ENCODE results near the gene TGFB2.

The TGFB2 gene

DNA sequence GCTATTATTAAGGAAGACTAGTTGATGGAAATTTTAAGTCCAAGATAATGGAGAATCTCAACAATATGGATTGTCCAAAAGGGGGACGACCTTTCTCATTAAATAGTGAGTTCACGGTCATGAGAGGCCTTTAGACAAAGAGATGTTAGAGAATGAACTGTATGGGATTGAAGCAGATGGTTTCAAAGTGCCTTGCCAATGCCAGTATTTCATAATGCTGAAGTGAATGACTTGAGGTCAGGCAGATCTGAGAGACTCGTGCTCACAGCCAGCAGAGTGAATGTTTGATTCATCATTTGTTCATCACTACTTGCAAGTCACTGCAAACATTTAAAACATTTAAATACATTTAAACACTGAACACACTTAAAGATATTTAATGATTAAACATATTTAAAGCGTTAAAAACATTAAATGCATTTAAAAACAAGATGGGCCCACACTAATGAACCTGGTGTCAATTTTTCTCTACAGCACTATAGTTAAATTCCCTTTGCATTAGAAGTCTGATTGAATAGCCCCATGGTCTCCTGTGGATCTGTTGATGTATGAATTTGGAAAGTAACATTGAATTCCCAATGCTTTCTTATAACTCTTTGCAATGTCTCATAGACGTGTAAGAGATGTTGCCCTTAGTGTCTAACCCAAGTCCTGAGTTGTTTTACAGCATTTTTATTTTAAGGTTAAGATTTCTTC, 80.7 kb downstream of the TGFB2 start:
- DNase-seq (ENCODE audit: low read depth, low spot score), result no peak

- no peak for DNase-seq (ENCODE audit: low read depth, low spot score)
These were observed 81.2 kb downstream of the TGFB2 start for GRCh38 chr1:218426343-218426657.

GRCh38 chr1:218429301-218429700, 84.2 kb downstream of the TGFB2 start:
- DNase-seq (ENCODE audit: low read depth, low spot score), result no peak

DNA sequence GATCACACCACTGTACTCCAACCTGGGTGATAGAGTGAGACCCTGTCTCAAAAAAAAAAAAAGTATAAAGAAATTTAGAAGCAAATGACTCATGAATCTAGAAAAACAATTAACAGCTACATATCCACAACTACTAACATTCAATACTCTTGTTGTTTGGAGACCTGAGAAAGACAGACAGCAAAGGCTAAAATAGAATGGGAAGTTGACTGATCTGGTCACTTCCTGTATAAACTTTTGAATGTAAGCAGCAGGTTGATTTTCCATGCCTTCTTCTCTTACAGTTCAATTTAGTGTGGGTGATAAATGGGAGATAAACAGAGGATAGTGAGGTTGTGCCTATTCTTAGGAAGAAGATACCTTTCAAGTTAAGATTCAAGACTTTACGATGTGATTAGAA, 85.2 kb downstream of the TGFB2 start:
- DNase-seq (ENCODE audit: low read depth, low spot score), result no peak

GRCh38 chr1:218430822-218431221, 85.7 kb downstream of the TGFB2 start:
- DNase-seq (ENCODE audit: low read depth, low spot score), result no peak

- DNase-seq (ENCODE audit: low read depth, low spot score), result no peak
These were observed 86.3 kb downstream of the TGFB2 start for GRCh38 chr1:218431476-218431875.

DNA sequence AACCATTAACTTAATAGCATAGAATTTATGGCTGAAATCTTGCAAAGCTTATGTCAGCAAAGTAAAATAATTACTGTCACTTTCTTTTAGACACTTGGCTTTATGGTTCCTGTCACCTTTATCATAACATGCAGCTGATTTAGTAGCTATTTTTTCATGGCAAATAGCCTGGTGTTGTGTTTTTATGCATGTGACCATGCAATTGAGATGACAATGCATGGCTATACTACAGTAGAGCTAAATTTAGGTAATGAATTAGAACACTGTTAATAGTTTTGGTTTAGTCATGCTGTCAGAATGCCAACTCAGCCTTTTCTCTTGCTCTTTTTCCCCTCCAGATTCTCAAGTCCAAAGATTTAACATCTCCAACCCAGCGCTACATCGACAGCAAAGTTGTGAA, 88.6 kb downstream of the TGFB2 start:
- no peak for DNase-seq (ENCODE audit: low read depth, low spot score)

GRCh38 chr1:218435528-218435927, 90.4 kb downstream of the TGFB2 start:
- no peak for DNase-seq (ENCODE audit: low read depth, low spot score)

DNA sequence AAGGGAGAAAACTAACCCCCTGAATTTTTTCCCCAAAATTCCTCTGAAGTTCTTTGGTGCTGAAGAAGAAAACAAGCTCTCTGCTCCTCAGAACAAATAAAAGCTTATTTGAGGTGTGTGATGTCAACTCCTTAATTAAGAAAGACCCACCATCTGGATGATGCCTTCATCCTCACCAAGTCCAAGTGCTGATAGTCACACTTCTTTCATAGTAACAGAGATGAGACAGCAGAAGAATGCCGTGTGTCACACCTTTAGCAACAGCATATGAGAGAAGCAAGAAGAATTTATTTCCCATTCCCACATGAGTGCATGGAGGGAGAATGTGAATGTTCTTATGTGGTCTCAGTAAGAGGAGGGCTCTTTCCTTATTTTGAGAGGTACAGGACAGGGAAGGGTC, 91.2 kb downstream of the TGFB2 start:
- DNase-seq (ENCODE audit: low read depth, low spot score), result no peak

DNA sequence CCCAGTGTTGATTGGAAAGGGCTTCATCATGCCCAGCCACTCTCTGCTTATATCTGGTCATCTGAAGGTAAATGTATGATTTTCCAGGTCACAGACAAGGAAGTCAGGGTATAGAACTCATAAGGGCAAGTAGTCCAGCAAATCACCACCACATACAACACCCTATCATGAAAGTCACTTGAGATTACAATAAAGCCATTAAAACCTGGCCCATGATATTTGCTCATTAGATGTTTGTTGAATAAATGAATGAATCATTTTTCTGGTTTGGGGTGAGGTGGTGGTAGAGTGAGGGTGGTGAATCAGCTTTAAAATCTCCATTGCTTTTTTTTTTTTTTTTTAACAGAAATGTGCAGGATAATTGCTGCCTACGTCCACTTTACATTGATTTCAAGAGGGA, 91.9 kb downstream of the TGFB2 start:
- DNase-seq (ENCODE audit: low read depth, low spot score), result no peak

- DNase-seq (ENCODE audit: low read depth, low spot score), result no peak
These were observed 94.6 kb downstream of the TGFB2 start for GRCh38 chr1:218439541-218440295.

GRCh38 chr1:218443255-218443654, 98.1 kb downstream of the TGFB2 start:
- no peak for DNase-seq (ENCODE audit: low read depth, low spot score)

GRCh38 chr1:218444173-218444572, 99.0 kb downstream of the TGFB2 start:
- DNase-seq (ENCODE audit: low read depth, low spot score), result no peak

DNA sequence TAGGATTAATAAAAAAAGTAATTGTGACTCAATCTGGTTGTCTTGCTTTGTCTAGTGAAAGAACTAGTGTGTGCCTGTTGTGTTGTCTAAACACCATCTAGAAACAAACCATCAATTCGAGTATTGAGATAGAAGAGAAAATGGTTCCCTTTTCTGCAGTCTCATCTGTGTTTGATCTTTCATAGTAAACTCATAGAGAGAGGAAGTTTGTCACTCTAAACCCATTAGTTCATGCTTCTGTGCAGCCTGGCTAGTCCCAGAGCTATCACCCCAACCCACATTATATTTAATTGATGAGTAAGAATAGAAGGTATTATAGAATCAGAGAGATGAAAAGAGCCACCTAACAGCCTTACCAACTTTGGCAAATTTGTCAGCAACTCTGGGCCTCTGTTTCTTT, 99.5 kb downstream of the TGFB2 start:
- no peak for DNase-seq (ENCODE audit: low read depth, low spot score)

- no peak for DNase-seq (ENCODE audit: low read depth, low spot score)
These were observed 102.0 kb downstream of the TGFB2 start for GRCh38 chr1:218447010-218447689.

- no peak for DNase-seq (ENCODE audit: low read depth, low spot score)
These were observed 106.3 kb downstream of the TGFB2 start for GRCh38 chr1:218451415-218451814.

DNA sequence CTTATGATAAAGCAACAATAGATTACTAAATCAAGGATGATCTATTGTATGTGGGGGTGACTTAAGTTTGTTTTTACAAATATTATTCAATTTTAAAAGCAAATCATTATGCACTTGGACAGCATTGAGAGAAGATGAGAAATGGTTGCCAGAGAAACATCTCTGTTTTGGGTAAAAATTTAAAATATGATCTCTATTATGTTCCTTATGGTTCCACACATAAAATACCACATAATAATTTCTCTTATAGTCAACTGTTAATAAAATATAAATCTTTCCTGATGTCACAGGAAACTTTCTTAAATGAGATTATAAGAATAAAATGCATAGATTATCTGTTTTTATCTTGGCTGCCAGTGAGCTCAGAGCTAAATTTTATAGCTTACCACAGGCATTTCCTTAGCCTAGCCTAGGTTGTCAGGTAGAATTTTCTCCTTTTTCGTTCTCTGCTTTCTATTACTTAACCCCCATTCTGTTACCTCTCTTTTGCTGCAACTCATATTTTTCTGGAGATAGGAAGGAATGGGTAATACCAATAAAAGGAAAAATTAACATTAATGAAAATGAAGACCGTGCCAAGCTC, 109.7 kb downstream of the TGFB2 start:
- no peak for DNase-seq (ENCODE audit: low read depth, low spot score)

- no peak for DNase-seq (ENCODE audit: low read depth, low spot score)
These were observed 111.3 kb downstream of the TGFB2 start for GRCh38 chr1:218456444-218456843.

- DNase-seq (ENCODE audit: low read depth, low spot score), result no peak
These were observed 114.3 kb downstream of the TGFB2 start for GRCh38 chr1:218459450-218459849.

DNA sequence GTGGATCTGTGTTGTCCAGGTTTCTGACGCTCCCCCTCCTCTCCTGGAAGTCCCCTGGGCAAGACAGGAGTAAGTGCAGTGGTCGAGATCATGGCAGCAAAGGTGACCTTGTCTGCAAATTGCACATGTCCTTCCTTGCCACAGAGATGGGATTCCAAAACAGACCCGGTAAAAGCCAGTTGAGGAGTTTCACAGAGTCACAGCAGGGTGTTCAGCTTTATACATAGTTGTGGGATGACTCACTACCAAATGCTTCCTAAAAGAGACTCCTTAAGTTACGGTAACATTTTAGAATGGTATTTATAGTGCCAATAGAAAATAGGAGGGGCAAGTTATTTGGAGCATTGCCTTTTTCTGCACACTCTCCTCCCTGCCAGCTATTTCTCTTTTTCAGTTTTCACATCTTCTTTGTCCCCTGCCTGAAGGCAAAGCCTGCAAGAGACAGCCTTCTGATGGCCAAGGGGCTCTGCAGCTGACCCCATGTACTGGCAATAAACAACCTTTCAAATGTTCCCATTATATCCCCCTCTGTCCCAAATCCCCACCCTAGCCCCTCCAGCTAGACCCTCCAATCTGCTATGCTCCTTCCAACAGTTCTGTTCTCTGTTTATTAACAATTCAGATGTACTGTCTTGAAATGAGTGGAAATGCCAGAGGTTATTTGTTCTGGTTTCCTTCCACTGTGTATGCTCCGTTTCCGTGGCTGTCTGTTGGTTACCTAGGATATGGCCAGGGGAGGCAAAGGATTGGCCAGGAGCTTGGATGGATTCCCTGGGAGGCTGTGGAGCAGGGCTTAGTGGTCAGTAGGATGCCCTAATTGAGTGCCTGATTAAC, 115.0 kb downstream of the TGFB2 start:
- DNase-seq (ENCODE audit: low read depth, low spot score), result no peak

GRCh38 chr1:218461351-218461750, 116.2 kb downstream of the TGFB2 start:
- DNase-seq (ENCODE audit: low read depth, low spot score), result no peak

DNA sequence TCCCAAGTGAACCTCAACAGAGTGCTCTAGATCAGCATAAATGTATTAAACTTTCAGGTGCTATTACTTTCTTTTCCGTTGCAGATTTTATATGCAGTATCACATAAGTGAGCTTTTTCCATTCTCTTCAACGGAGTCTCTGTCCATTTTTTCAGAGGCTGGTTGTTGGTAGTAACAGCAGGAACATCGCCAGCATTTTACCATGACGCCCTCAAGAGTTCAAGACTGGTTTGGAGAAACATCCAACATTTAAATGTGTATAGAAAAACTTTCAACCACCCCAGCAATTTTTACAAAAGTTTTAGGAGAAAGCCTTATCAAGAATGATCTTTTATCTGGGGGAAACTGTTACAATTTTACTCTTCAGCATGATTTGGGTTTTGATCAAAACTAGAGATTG, 117.0 kb downstream of the TGFB2 start:
- no peak for DNase-seq (ENCODE audit: low read depth, low spot score)

All from activated CD4-positive, CD25-positive, alpha-beta regulatory T cell treated with anti-CD3 and anti-CD28 coated beads, Interleukin-2, amount 50 U/mL, for 16 hours (primary cell).